GM19035 (cell line): ENCODE results near the gene CEACAM19.
"Not testable (repeated sequence)": the region's sequence is repeated elsewhere in the genome, so short reads cannot be mapped to it uniquely, and the experiment has no call there.

Experiments
- ATAC-seq: cut with Tn5 transposase; IDR thresholded peaks from one replicate; pipeline ENCODE4 v1.9.1; 2021; ENCODE audit not compliant: unreplicated experiment

Gene CEACAM19

GRCh38 chr19:44671400-44671799 is at the start of gene CEACAM19:
CEACAM19 (plus strand) TSS chr19:44671482; CDS start chr19:44671932, 450 bp downstream.
- no peak for ATAC-seq

GRCh38 chr19:44623080-44623479 is 48.2 kb upstream of the CEACAM19 start:
- ATAC-seq = no peak

GRCh38 chr19:44623626-44624025 is 47.7 kb upstream of the CEACAM19 start:
- no peak for ATAC-seq

- ATAC-seq = no peak
These were observed 46.4 kb upstream of the CEACAM19 start for GRCh38 chr19:44624840-44625354.

GRCh38 chr19:44625637-44626036 is 45.6 kb upstream of the CEACAM19 start:
- not testable (repeated sequence) for ATAC-seq

- no peak for ATAC-seq
These were observed 45.1 kb upstream of the CEACAM19 start for GRCh38 chr19:44626048-44626624.

GRCh38 chr19:44627631-44628030 is 43.7 kb upstream of the CEACAM19 start:
- no peak for ATAC-seq

GRCh38 chr19:44628793-44629192 is 42.5 kb upstream of the CEACAM19 start:
- no peak for ATAC-seq

- not testable (repeated sequence) for ATAC-seq
These were observed 39.7 kb upstream of the CEACAM19 start for GRCh38 chr19:44631611-44632010.

GRCh38 chr19:44634058-44634457 is 37.2 kb upstream of the CEACAM19 start:
- ATAC-seq = not testable (repeated sequence)

GRCh38 chr19:44634785-44635184 is 36.5 kb upstream of the CEACAM19 start:
- no peak for ATAC-seq

GRCh38 chr19:44635581-44636438 is 35.5 kb upstream of the CEACAM19 start:
- no peak for ATAC-seq

GRCh38 chr19:44636439-44637389 is 34.6 kb upstream of the CEACAM19 start:
- ATAC-seq = no peak

GRCh38 chr19:44637390-44637764 is 33.9 kb upstream of the CEACAM19 start:
- ATAC-seq = no peak

- no peak for ATAC-seq
These were observed 30.8 kb upstream of the CEACAM19 start for GRCh38 chr19:44640518-44640917.

- ATAC-seq = no peak
These were observed 29.6 kb upstream of the CEACAM19 start for GRCh38 chr19:44641501-44642265.

GRCh38 chr19:44642377-44642776 is 28.9 kb upstream of the CEACAM19 start:
- no peak for ATAC-seq

- ATAC-seq = no peak
These were observed 27.5 kb upstream of the CEACAM19 start, which contains the start of gene PVR for GRCh38 chr19:44643605-44644401. PVR (plus strand) TSS chr19:44643910; CDS start chr19:44644097, 187 bp downstream.

GRCh38 chr19:44644402-44645016 is 26.8 kb upstream of the CEACAM19 start:
- no peak for ATAC-seq
